Effector CD8-positive, alpha-beta T cell (primary cell): ENCODE data around the gene RNGTT.
"Not testable (repeated sequence)": the region's sequence is repeated elsewhere in the genome, so short reads cannot be mapped to it uniquely, and the experiment has no call there.

Experiments
- DNase-seq: peaks from one replicate; lab custom pipeline; 2025; lab: John Stamatoyannopoulos, UW

Gene RNGTT

GRCh38 chr6:88722686-88723085 is 240.7 kb downstream of the RNGTT start:
- DNase-seq: no peak

- DNase-seq: not testable (repeated sequence)
Observed at GRCh38 chr6:88716399-88716798, 247.0 kb downstream of the RNGTT start.

GRCh38 chr6:88712243-88712936 is 251.0 kb downstream of the RNGTT start:
- DNase-seq: no peak

GRCh38 chr6:88709819-88710246 is 253.6 kb downstream of the RNGTT start:
- DNase-seq: no peak

- DNase-seq: no peak
Observed at GRCh38 chr6:88708197-88708744, 255.1 kb downstream of the RNGTT start.

GRCh38 chr6:88705601-88706000 is 257.8 kb downstream of the RNGTT start:
- no peak for DNase-seq

GRCh38 chr6:88704980-88705379 is 258.4 kb downstream of the RNGTT start:
- no peak for DNase-seq

- DNase-seq: no peak
Observed at GRCh38 chr6:88702956-88703556, 260.4 kb downstream of the RNGTT start.

- DNase-seq: no peak
Observed at GRCh38 chr6:88698661-88699060, 264.8 kb downstream of the RNGTT start.

- no peak for DNase-seq
Observed at GRCh38 chr6:88695937-88696336, 267.5 kb downstream of the RNGTT start.

GRCh38 chr6:88683734-88684133 is 279.7 kb downstream of the RNGTT start:
- DNase-seq: no peak

GRCh38 chr6:88680654-88681053 is 282.8 kb downstream of the RNGTT start:
- DNase-seq: no peak

GRCh38 chr6:88679841-88680240 is 283.6 kb downstream of the RNGTT start:
- DNase-seq: no peak

GRCh38 chr6:88677356-88677755 is 286.1 kb downstream of the RNGTT start:
- DNase-seq: no peak

GRCh38 chr6:88671624-88672023 is 291.8 kb downstream of the RNGTT start:
- DNase-seq: no peak

GRCh38 chr6:88670369-88670768 is 293.0 kb downstream of the RNGTT start:
- DNase-seq: no peak

- DNase-seq: no peak
Observed at GRCh38 chr6:88669475-88669874, 293.9 kb downstream of the RNGTT start.

GRCh38 chr6:88666901-88667300 is 296.5 kb downstream of the RNGTT start:
- DNase-seq: no peak

GRCh38 chr6:88665131-88665530 is 298.3 kb downstream of the RNGTT start:
- DNase-seq: no peak

- DNase-seq: no peak
Observed at GRCh38 chr6:88663801-88664200, 299.6 kb downstream of the RNGTT start.

GRCh38 chr6:88662653-88663174 is 300.7 kb downstream of the RNGTT start:
- DNase-seq: no peak

- DNase-seq: no peak
Observed at GRCh38 chr6:88662163-88662580, 301.2 kb downstream of the RNGTT start.

GRCh38 chr6:88661136-88661535 is 302.3 kb downstream of the RNGTT start:
- no peak for DNase-seq
